Measurements from ENCODE around the gene DMAC2L.
A peak's percentile ranks its signal among the peaks of the same experiment; 100 is the strongest.

DMAC2L gene

GRCh38 chr14:50344116-50344775, 32.1 kb downstream of the DMAC2L start:
- no peak for TF ChIP-seq CTCF (IDR thresholded peaks at IDR 0.05; ENCODE audit: insufficient read depth, low read depth, low read length, missing control alignments)
- DNase-seq (ENCODE audit: low read depth): peak; percentile 77
- no peak overlapping the region for H3K4me3 ChIP-seq (ENCODE audit: low read depth, low read length)

GRCh38 chr14:50344876-50345563, 32.9 kb downstream of the DMAC2L start:
- no peak overlapping the region for H3K4me3 ChIP-seq (ENCODE audit: low read depth, low read length)

GRCh38 chr14:50345846-50346422, 33.8 kb downstream of the DMAC2L start:
- no peak for DNase-seq (ENCODE audit: low read depth)
- TF ChIP-seq CTCF (IDR thresholded peaks at IDR 0.05; ENCODE audit: insufficient read depth, low read depth, low read length, missing control alignments): no peak

More at GRCh38 chr14:50344876-50345563, 32.9 kb downstream of the DMAC2L start:
- DNase-seq (ENCODE audit: low read depth): no peak
- TF ChIP-seq CTCF (IDR thresholded peaks at IDR 0.05; ENCODE audit: insufficient read depth, low read depth, low read length, missing control alignments): no peak

GRCh38 chr14:50347521-50347920, 35.4 kb downstream of the DMAC2L start:
- H3K4me3 ChIP-seq (ENCODE audit: low read depth, low read length): no peak overlapping the region
- no peak for DNase-seq (ENCODE audit: low read depth)
- no peak for TF ChIP-seq CTCF (IDR thresholded peaks at IDR 0.05; ENCODE audit: insufficient read depth, low read depth, low read length, missing control alignments)

More at GRCh38 chr14:50345846-50346422, 33.8 kb downstream of the DMAC2L start:
- H3K4me3 ChIP-seq (ENCODE audit: low read depth, low read length): no peak overlapping the region

GRCh38 chr14:50348933-50349332, 36.8 kb downstream of the DMAC2L start:
- no peak for TF ChIP-seq CTCF (IDR thresholded peaks at IDR 0.05; ENCODE audit: insufficient read depth, low read depth, low read length, missing control alignments)
- no peak for DNase-seq (ENCODE audit: low read depth)
- H3K4me3 ChIP-seq (ENCODE audit: low read depth, low read length): no peak overlapping the region

- no peak for TF ChIP-seq CTCF (IDR thresholded peaks at IDR 0.05; ENCODE audit: insufficient read depth, low read depth, low read length, missing control alignments)
- no peak for DNase-seq (ENCODE audit: low read depth)
- H3K4me3 ChIP-seq (ENCODE audit: low read depth, low read length): no peak overlapping the region
Observed at GRCh38 chr14:50350975-50351374, 38.9 kb downstream of the DMAC2L start.

Measured in GM12865 (cell line).